Neural progenitor cell (in vitro differentiated cells): ENCODE measurements around the gene CCDC183. TPM values are rescaled to one million over a fixed set of nuclear protein-coding genes. Genes with fewer than 3 reads are reported as not detected.

ENCODE experiments used
- DNase-seq: peaks from one replicate; pipeline ENCODE4 v3.0.0-alpha.2; 2016; ENCODE audit warnings: low spot score
- H2AFZ ChIP-seq: fragments of 200-600 bp; sonication (generic); replicated peaks from 2 replicates; pipeline ENCODE4 v1.6.1; 2016; ENCODE audit warnings: antibody characterized with exemption
- H3F3A ChIP-seq: fragments of 200-600 bp; sonication (generic); 2 replicates; pipeline ENCODE4 v1.6.1; 2016; ENCODE audit warnings: antibody characterized with exemption, low read depth
- H3K27ac ChIP-seq: fragments of 200-600 bp; sonication (generic); 2 replicates; pipeline ENCODE4 v1.5.1; 2016; ENCODE audit warnings: mild to moderate bottlenecking
- H3K27me3 ChIP-seq: fragments of 200-600 bp; sonication (generic); 2 replicates; pipeline ENCODE4 v1.6.1; 2016; ENCODE audit warnings: mild to moderate bottlenecking, moderate library complexity
- H3K36me3 ChIP-seq: fragments of 200-600 bp; sonication (generic); 2 replicates; pipeline ENCODE4 v1.5.1; 2016
- H3K4me1 ChIP-seq: fragments of 200-600 bp; sonication (generic); 2 replicates; pipeline ENCODE4 v1.6.1; 2016; ENCODE audit warnings: mixed run types
- H3K4me2 ChIP-seq: fragments of 200-600 bp; sonication (generic); 2 replicates; pipeline ENCODE4 v1.6.1; 2016
- H3K4me3 ChIP-seq: fragments of 200-600 bp; sonication (generic); 2 replicates; pipeline ENCODE4 v1.5.1; 2016
- H3K79me2 ChIP-seq: fragments of 200-600 bp; sonication (generic); 2 replicates; pipeline ENCODE4 v1.6.1; 2016; ENCODE audit warnings: low read depth
- H3K9ac ChIP-seq: fragments of 200-600 bp; sonication (generic); 2 replicates; pipeline ENCODE4 v1.6.1; 2016
- H3K9me3 ChIP-seq: fragments of 200-600 bp; sonication (generic); 2 replicates; pipeline ENCODE4 v1.5.1; 2016; ENCODE audit warnings: low read depth
- H4K20me1 ChIP-seq: fragments of 200-600 bp; sonication (generic); 2 replicates; pipeline ENCODE4 v1.6.1; 2016; ENCODE audit warnings: low read depth
- H3K27ac Mint-ChIP-seq: 3 replicates; pipeline ENCODE4 v1.8.0; 2021; ENCODE audit warnings: mixed read lengths
- H3K27me3 Mint-ChIP-seq: 2 replicates; pipeline ENCODE4 v1.8.0; 2022; ENCODE audit warnings: low read depth, mild to moderate bottlenecking, inconsistent platforms, moderate library complexity, mixed read lengths; ENCODE audit not compliant: insufficient read depth
- H3K36me3 Mint-ChIP-seq: 3 replicates; pipeline ENCODE4 v1.8.0; 2021; ENCODE audit warnings: mixed read lengths
- H3K4me1 Mint-ChIP-seq: 3 replicates; pipeline ENCODE4 v1.8.0; 2021; ENCODE audit warnings: mixed read lengths
- H3K4me3 Mint-ChIP-seq: 3 replicates; pipeline ENCODE4 v1.8.0; 2021; ENCODE audit warnings: mild to moderate bottlenecking, moderate library complexity, mixed read lengths
- H3K9me3 Mint-ChIP-seq: 3 replicates; pipeline ENCODE4 v1.8.0; 2020; ENCODE audit warnings: mixed read lengths
- CTCF ChIP-seq: fragments of 200-600 bp; sonication (generic); IDR thresholded peaks from 2 replicates; pipeline ENCODE4 v1.5.1; 2017; ENCODE audit warnings: antibody characterized with exemption, mild to moderate bottlenecking
- EZH2 ChIP-seq: fragments of 200-600 bp; sonication (generic); IDR thresholded peaks from 2 replicates; pipeline ENCODE4 v1.6.1; 2017; ENCODE audit warnings: antibody characterized with exemption, mild to moderate bottlenecking, moderate library complexity
- EZH2phosphoT487 ChIP-seq: fragments of 200-600 bp; sonication (generic); IDR thresholded peaks from 2 replicates; pipeline ENCODE4 v1.6.1; 2017; ENCODE audit warnings: antibody characterized with exemption
- total RNA-seq: library from RNA; depleted of rRNA; stranded (reverse); fragments of >200 nt; gene quantifications from 2 replicates; pipeline ENCODE4 v1.2.3, GENCODE V29; 2015; ENCODE audit warnings: low replicate concordance

The CCDC183 gene
- total RNA-seq, 1 donor from 2014 or later = 0.84 TPM

GRCh38 chr9:136762915-136763648, 33.1 kb upstream of the CCDC183 start:
- Histone ChIP-seq H3K9me3 (no peaks in the 10 kb centered on the region), H3K36me3 (no peaks in the 10 kb centered on the region), H3K27ac (no peak overlapping the region), H2AFZ (no peak overlapping the region), H3K4me2 (peak overlapping the region; percentile 57), H3K9ac (no peak overlapping the region), H3K27me3 (peaks cover 17% of the 10 kb centered on the region), H3K4me3 (no peak overlapping the region), H3K79me2 (no peaks in the 10 kb centered on the region), H3K4me1 (peaks cover 10% of the 10 kb centered on the region), H3F3A (peaks cover 22% of the 10 kb centered on the region), H4K20me1 (no peaks in the 10 kb centered on the region)
- no peaks in the 10 kb centered on the region for H3K9me3 Mint-ChIP-seq
- H3K36me3 Mint-ChIP-seq = no peaks in the 10 kb centered on the region
- peaks cover 28% of the 10 kb centered on the region for H3K4me1 Mint-ChIP-seq
- no peaks in the 10 kb centered on the region for H3K27me3 Mint-ChIP-seq
- no peak overlapping the region for H3K4me3 Mint-ChIP-seq
- DNase-seq = peak; percentile 93
- TF ChIP-seq EZH2phosphoT487 = no peak
- no peak for TF ChIP-seq CTCF
- no peak for TF ChIP-seq EZH2
- no peak overlapping the region for H3K27ac Mint-ChIP-seq

- TF ChIP-seq EZH2phosphoT487 (no peak), CTCF (no peak), EZH2 (no peak)
- Histone ChIP-seq H3K4me3 (no peak overlapping the region), H2AFZ (no peak overlapping the region), H3F3A (peaks cover 25% of the 10 kb centered on the region), H3K27me3 (peaks cover 22% of the 10 kb centered on the region), H3K9me3 (no peaks in the 10 kb centered on the region), H3K4me1 (peaks cover 10% of the 10 kb centered on the region), H4K20me1 (no peaks in the 10 kb centered on the region), H3K4me2 (peak overlapping the region; percentile 57), H3K27ac (no peak overlapping the region), H3K9ac (no peak overlapping the region), H3K36me3 (no peaks in the 10 kb centered on the region), H3K79me2 (no peaks in the 10 kb centered on the region)
- H3K4me1 Mint-ChIP-seq = peaks cover 28% of the 10 kb centered on the region
- H3K4me3 Mint-ChIP-seq = no peak overlapping the region
- H3K27ac Mint-ChIP-seq = no peak overlapping the region
- H3K9me3 Mint-ChIP-seq = no peaks in the 10 kb centered on the region
- no peak for DNase-seq
- H3K27me3 Mint-ChIP-seq = no peaks in the 10 kb centered on the region
- H3K36me3 Mint-ChIP-seq = no peaks in the 10 kb centered on the region
These were observed 32.5 kb upstream of the CCDC183 start for GRCh38 chr9:136763649-136764035.

GRCh38 chr9:136764301-136764891, 31.7 kb upstream of the CCDC183 start, which contains the start of gene LCN15:
LCN15 (minus strand) TSS chr9:136764518; CDS start chr9:136764488, 30 bp downstream.
- peak within 1 kb of the TSS; percentile 57 for H3K4me2 ChIP-seq
- H3K9me3 ChIP-seq = no peaks in the 10 kb centered on the region
- no peak for DNase-seq
- H3K36me3 Mint-ChIP-seq = no peaks in the 10 kb centered on the region
- TF ChIP-seq EZH2phosphoT487 (no peak), EZH2 (no peak), CTCF (no peak)
- H3K27ac Mint-ChIP-seq = no peak within 1 kb of the TSS
- H3K36me3 ChIP-seq = no peaks in the 10 kb centered on the region
- no peak within 1 kb of the TSS for H3K4me3 ChIP-seq
- no peaks in the 10 kb centered on the region for H4K20me1 ChIP-seq
- H3K4me1 Mint-ChIP-seq = peaks cover 28% of the 10 kb centered on the region
- H3K27me3 ChIP-seq = peaks cover 25% of the 10 kb centered on the region
- no peaks in the 10 kb centered on the region for H3K27me3 Mint-ChIP-seq
- no peak within 1 kb of the TSS for H3K9ac ChIP-seq
- peaks cover 10% of the 10 kb centered on the region for H3K4me1 ChIP-seq
- H3F3A ChIP-seq = peaks cover 28% of the 10 kb centered on the region
- H2AFZ ChIP-seq = no peak within 1 kb of the TSS
- no peak within 1 kb of the TSS for H3K27ac ChIP-seq
- H3K79me2 ChIP-seq = no peaks in the 10 kb centered on the region
- no peak within 1 kb of the TSS for H3K4me3 Mint-ChIP-seq
- H3K9me3 Mint-ChIP-seq = no peaks in the 10 kb centered on the region
